H1 (cell line): ENCODE measurements around the gene PPRC1. TPM values are rescaled to one million over a fixed set of nuclear protein-coding genes. Genes with fewer than 3 reads are reported as not detected.

ENCODE experiments used
- CTCF ChIA-PET: fragments of 300-600 bp; sonication (Branson Sonifier 250); formaldehyde crosslinking; loops from one replicate; lab custom pipeline; 2021; ENCODE audit not compliant: partially characterized antibody; lab: Charles Lee
- POLR2A ChIA-PET: fragments of 300-600 bp; sonication (Branson Sonifier 250); formaldehyde crosslinking; loops from one replicate; lab custom pipeline; 2021; ENCODE audit warnings: inconsistent platforms; ENCODE audit not compliant: partially characterized antibody; lab: Charles Lee
- DNase-seq, 2 experiments: peaks; one replicate each; pipeline versions ENCODE4 v3.0.0 to v3.0.0-alpha.2; 2010 to 2022; ENCODE audit warnings: low spot score in 2 of 2, low read depth in 1 of 2, mixed read lengths in 1 of 2
- FAIRE-seq: peaks from 2 replicates; lab custom pipeline; 2011; peaks lifted over from hg19 to GRCh38; lab: Jason Lieb, UNC
- H2AFZ ChIP-seq: 2 replicates; pipeline ENCODE4 v1.8.1; 2012; ENCODE audit warnings: low read length, inconsistent platforms
- H2AK5ac ChIP-seq: 2 replicates; pipeline ENCODE4 v1.6.1; 2013; ENCODE audit warnings: low read depth, low read length
- H2BK120ac ChIP-seq: replicated peaks from 2 replicates; pipeline ENCODE3; 2013; ENCODE audit warnings: low read depth, low read length, inconsistent platforms
- H2BK12ac ChIP-seq: 2 replicates; pipeline ENCODE4 v1.6.1; 2013; ENCODE audit warnings: low read depth, low read length
- H2BK15ac ChIP-seq: 2 replicates; pipeline ENCODE4 v1.6.1; 2013; ENCODE audit warnings: low read length
- H2BK20ac ChIP-seq: 2 replicates; pipeline ENCODE4 v1.6.1; 2013; ENCODE audit warnings: low read length
- H2BK5ac ChIP-seq: 2 replicates; pipeline ENCODE4 v1.6.1; 2013; ENCODE audit warnings: low read depth, low read length
- H3K14ac ChIP-seq: 2 replicates; pipeline ENCODE4 v1.6.1; 2013; ENCODE audit warnings: inconsistent platforms; ENCODE audit not compliant: insufficient read length
- H3K18ac ChIP-seq: 2 replicates; pipeline ENCODE4 v1.6.1; 2013; ENCODE audit warnings: low read length; ENCODE audit errors: extremely low read depth
- H3K23ac ChIP-seq: 2 replicates; pipeline ENCODE4 v1.6.1; 2013; ENCODE audit warnings: inconsistent platforms; ENCODE audit not compliant: insufficient read length
- H3K23me2 ChIP-seq: 2 replicates; pipeline ENCODE4 v1.6.1; 2013; ENCODE audit warnings: low read depth, low read length
- H3K27ac ChIP-seq: 2 replicates; pipeline ENCODE4 v1.6.1; 2011; ENCODE audit warnings: low read depth, low read length, inconsistent platforms
- H3K27me3 ChIP-seq, 4 experiments: replicated peaks in 1 of 4; 1 replicate in 1 of 4; 2 replicates in 3 of 4; pipeline versions ENCODE4 v1.6.1 to v1.8.1; 2011 to 2013; ENCODE audit warnings: low read length in 3 of 4, mild to moderate bottlenecking in 3 of 4, inconsistent platforms in 2 of 4, mixed read lengths in 2 of 4, moderate library complexity in 1 of 4; ENCODE audit not compliant: control insufficient read depth in 3 of 4, insufficient read depth in 3 of 4; ENCODE audit errors: extremely low read depth in 1 of 4
- H3K36me3 ChIP-seq, 4 experiments: 2 replicates each; pipeline versions ENCODE4 v1.6.1 to v1.8.1; 2011 to 2013; ENCODE audit warnings: mild to moderate bottlenecking in 4 of 4, low read length in 3 of 4, moderate library complexity in 2 of 4, control low read depth in 1 of 4, inconsistent platforms in 1 of 4; ENCODE audit not compliant: insufficient read depth in 4 of 4, control insufficient read depth in 2 of 4
- H3K4ac ChIP-seq: replicated peaks from 2 replicates; pipeline ENCODE3; 2013; ENCODE audit warnings: low read length, low read depth, mixed read lengths, inconsistent platforms; ENCODE audit not compliant: insufficient read length
- H3K4me1 ChIP-seq, 4 experiments: replicated peaks in 1 of 4; 1 replicate in 1 of 4; 2 replicates in 3 of 4; pipeline versions ENCODE4 v1.6.1 to v1.8.1; 2011 to 2013; ENCODE audit warnings: low read length in 3 of 4, inconsistent platforms in 2 of 4, mixed read lengths in 1 of 4; ENCODE audit not compliant: insufficient read depth in 4 of 4, control insufficient read depth in 3 of 4
- H3K4me2 ChIP-seq, 2 experiments: 2 replicates each; pipeline versions ENCODE4 v1.6.1 to v1.8.1; 2011 to 2013; ENCODE audit warnings: low read depth in 2 of 2, low read length in 2 of 2, control low read depth in 1 of 2, inconsistent platforms in 1 of 2, mild to moderate bottlenecking in 1 of 2; ENCODE audit not compliant: insufficient read depth in 1 of 2
- H3K4me3 ChIP-seq, 4 experiments: fragments of 200-600, 300-600 bp in 1 of 4; sonication (generic), shearing (Covaris generic), sonication (Bioruptor Twin) in 1 of 4; 2 replicates each; pipeline versions ENCODE4 v1.5.1 to v1.8.1; 2011 to 2016; ENCODE audit warnings: low read length in 4 of 4, low read depth in 3 of 4, control low read depth in 2 of 4, inconsistent platforms in 2 of 4, mild to moderate bottlenecking in 2 of 4, mixed read lengths in 1 of 4, moderate library complexity in 1 of 4; ENCODE audit not compliant: insufficient read depth in 2 of 4; ENCODE audit errors: extremely low read depth in 1 of 4
- H3K56ac ChIP-seq: replicated peaks from 2 replicates; pipeline ENCODE3; 2013; ENCODE audit warnings: low read depth, mild to moderate bottlenecking, mixed read lengths, low read length, inconsistent platforms; ENCODE audit not compliant: insufficient read length
- H3K79me1 ChIP-seq: 2 replicates; pipeline ENCODE4 v1.6.1; 2013; ENCODE audit warnings: low read depth, low read length, control low read depth
- H3K79me2 ChIP-seq, 2 experiments: 2 replicates each; pipeline versions ENCODE4 v1.6.1 to v1.8.1; 2012 to 2013; ENCODE audit warnings: low read length in 2 of 2, mild to moderate bottlenecking in 2 of 2, inconsistent platforms in 1 of 2; ENCODE audit not compliant: insufficient read depth in 2 of 2, control insufficient read depth in 1 of 2
- H3K9ac ChIP-seq, 4 experiments: replicated peaks in 1 of 4; 1 replicate in 1 of 4; 2 replicates in 3 of 4; pipeline versions ENCODE4 v1.6.1 to v1.8.1; 2011 to 2013; ENCODE audit warnings: low read depth in 3 of 4, low read length in 3 of 4, control low read depth in 2 of 4, mild to moderate bottlenecking in 2 of 4, moderate library complexity in 2 of 4, inconsistent platforms in 1 of 4; ENCODE audit errors: extremely low read depth in 1 of 4
- H3K9me3 ChIP-seq, 2 experiments: 2 replicates each; pipeline versions ENCODE4 v1.6.1 to v1.8.1; 2012 to 2013; ENCODE audit warnings: mild to moderate bottlenecking in 2 of 2, moderate library complexity in 2 of 2, control low read depth in 1 of 2, inconsistent platforms in 1 of 2, low read depth in 1 of 2, low read length in 1 of 2, mixed read lengths in 1 of 2; ENCODE audit not compliant: insufficient read depth in 2 of 2
- H4K20me1 ChIP-seq, 2 experiments: replicated peaks in 1 of 2; 2 replicates each; pipeline versions ENCODE3 to v1.8.1; 2011 to 2013; ENCODE audit warnings: inconsistent platforms in 2 of 2, low read length in 2 of 2, mild to moderate bottlenecking in 1 of 2; ENCODE audit not compliant: insufficient read depth in 2 of 2, control insufficient read depth in 1 of 2
- H4K5ac ChIP-seq: 2 replicates; pipeline ENCODE4 v1.6.1; 2013; ENCODE audit warnings: low read length, low read depth, mixed read lengths, inconsistent platforms; ENCODE audit not compliant: insufficient read length
- H4K8ac ChIP-seq: 2 replicates; pipeline ENCODE4 v1.8.0; 2013; ENCODE audit warnings: mild to moderate bottlenecking, moderate library complexity, low read length, inconsistent platforms; ENCODE audit not compliant: insufficient read depth; ENCODE audit errors: extremely low read depth
- H4K91ac ChIP-seq: replicated peaks from 2 replicates; pipeline ENCODE3; 2013; ENCODE audit warnings: low read length, mixed read lengths, inconsistent platforms; ENCODE audit not compliant: insufficient read length
- CHD2 ChIP-seq: IDR thresholded peaks from 2 replicates; pipeline ENCODE4 v1.6.1; 2012; ENCODE audit warnings: low read length, improper control_type of control experiment
- CTBP2 ChIP-seq: IDR thresholded peaks from 2 replicates; pipeline ENCODE4 v1.7.0; 2011; ENCODE audit warnings: borderline replicate concordance, mild to moderate bottlenecking, moderate library complexity, mixed read lengths, low read length; ENCODE audit not compliant: insufficient read depth, insufficient read length
- E2F6 ChIP-seq: IDR thresholded peaks from 2 replicates; pipeline ENCODE4 v1.6.1; 2012; ENCODE audit warnings: inconsistent platforms
- EGR1 ChIP-seq: IDR thresholded peaks from 2 replicates; pipeline ENCODE4 v1.6.1; 2011; ENCODE audit warnings: low read depth, low read length, borderline replicate concordance
- GABPA ChIP-seq: IDR thresholded peaks from 2 replicates; pipeline ENCODE4 v1.6.1; 2011; ENCODE audit warnings: mild to moderate bottlenecking, low read length, moderate library complexity, borderline replicate concordance; ENCODE audit not compliant: insufficient read depth
- HDAC2 ChIP-seq, 2 experiments: fragments of 300-600 bp in 1 of 2; sonication (generic) in 1 of 2; IDR thresholded peaks; 2 replicates each; pipeline ENCODE4 v1.6.1; 2011 to 2012; ENCODE audit warnings: low read depth in 2 of 2, low read length in 2 of 2, mild to moderate bottlenecking in 2 of 2, moderate library complexity in 2 of 2, borderline replicate concordance in 1 of 2, inconsistent platforms in 1 of 2
- RAD21 ChIP-seq, 2 experiments: IDR thresholded peaks in 1 of 2; conservative IDR thresholded peaks in 1 of 2; 2 replicates each; pipeline ENCODE4 v1.6.1; 2011; ENCODE audit warnings: low read depth in 2 of 2, low read length in 2 of 2, improper control_type of control experiment in 1 of 2, inconsistent platforms in 1 of 2, mild to moderate bottlenecking in 1 of 2, moderate library complexity in 1 of 2
- SIN3A ChIP-seq, 2 experiments: IDR thresholded peaks in 1 of 2; conservative IDR thresholded peaks in 1 of 2; 2 replicates each; pipeline ENCODE4 v1.6.1; 2011 to 2012; ENCODE audit warnings: low read length in 2 of 2, improper control_type of control experiment in 1 of 2, low read depth in 1 of 2, mild to moderate bottlenecking in 1 of 2
- WGBS, 2 experiments: shearing (Covaris generic) in 1 of 2; methylation state at CpG; one replicate each; pipeline versions ENCODE4 v1.1.6 to v1.1.7; 2013 to 2015; ENCODE audit warnings: low lambda C conversion rate in 2 of 2, mixed read lengths in 2 of 2, inconsistent platforms in 1 of 2, low coverage in 1 of 2, missing lambda C conversion rate in 1 of 2; ENCODE audit not compliant: insufficient replicate concordance in 2 of 2, insufficient coverage in 1 of 2, insufficient read length in 1 of 2; ENCODE audit errors: extremely low coverage in 1 of 2, missing lambda C conversion rate in 1 of 2; 5-methylcytosine and 5-hydroxymethylcytosine counted together
- polyA plus RNA-seq, 7 experiments: library from polyadenylated mRNA; depleted of rRNA in 3 of 7; stranded (reverse) in 5 of 7; unstranded in 2 of 7; fragments of >200 nt in 5 of 7; fragments of 200-250 nt in 2 of 7; gene quantifications; 1 replicate in 5 of 7; 2 replicates in 1 of 7; 4 replicates in 1 of 7; pipeline versions ENCODE4 v1.2.1 to v1.2.3, GENCODE V29; 2011 to 2013; ENCODE audit warnings: missing spikeins in 2 of 7, mixed read lengths in 2 of 7
- total RNA-seq: library from RNA; stranded (reverse); fragmentation: NEBNext Ultra II Directional; extraction: Animal tissue kit (Norgen Biotek cat#: 25700); gene quantifications from 2 replicates; pipeline ENCODE4 v1.2.1, GENCODE V29; 2021
- TF ChIP-seq, protein P1 (sequence below): IDR thresholded peaks from 2 replicates; pipeline ENCODE4 v1.6.1; 2012; ENCODE audit warnings: low read length, inconsistent platforms

The PPRC1 gene
- total and polyA plus RNA-seq, 2 of the 8 experiments (the other 6 are each of a cell fraction or from before 2014, with no cell fraction given), result 46.5 to 88.4 TPM

DNA sequence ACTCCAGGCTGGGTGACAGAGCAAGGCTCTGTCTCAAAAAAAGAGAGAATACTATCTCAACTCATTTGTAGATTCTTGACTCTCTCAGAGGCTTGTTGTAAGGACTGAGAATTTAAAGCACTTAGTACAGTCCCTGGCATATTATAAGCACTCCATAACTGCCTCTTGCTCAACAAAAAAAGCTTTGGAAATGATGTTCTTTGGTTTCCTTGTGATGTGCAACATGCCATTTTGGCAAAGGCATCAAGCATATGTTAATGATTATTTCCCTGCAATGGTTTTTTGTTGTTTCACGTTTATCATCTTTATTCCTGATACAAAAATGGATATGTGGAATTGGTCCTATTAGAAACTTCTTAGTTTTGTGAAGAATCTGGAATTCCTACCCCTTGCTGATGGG lies 35.0 kb downstream of the PPRC1 start:
- Histone ChIP-seq H4K91ac (no peak overlapping the region), H3K27ac (no peak overlapping the region), H3K79me2 (no peaks in the 10 kb centered on the region), H4K5ac (no peak overlapping the region), H3K14ac (no peak overlapping the region), H2AFZ (no peak overlapping the region), H3K36me3 (peaks cover 0 to 8% (median 2%) of the 10 kb centered on the region in 4 experiments; a peak in 4 of 8 replicates), H3K9ac (no peak overlapping the region), H3K4ac (no peak overlapping the region), H3K79me1 (no peaks in the 10 kb centered on the region), H3K4me3 (no peak overlapping the region), H2BK15ac (no peak overlapping the region), H2BK20ac (no peak overlapping the region), H3K23ac (no peak overlapping the region), H3K4me1 (peaks cover 0 to 4% (median 0%) of the 10 kb centered on the region in 4 experiments; a peak in 2 of 7 replicates), H3K4me2 (no peak overlapping the region), H2AK5ac (no peak overlapping the region), H2BK120ac (no peak overlapping the region), H3K23me2 (no peaks in the 10 kb centered on the region), H3K56ac (no peak overlapping the region), H3K27me3 (no peaks in the 10 kb centered on the region), H2BK12ac (no peak overlapping the region), H2BK5ac (no peak overlapping the region), H4K8ac (no peak overlapping the region), H3K18ac (no peak overlapping the region), H3K9me3 (no peaks in the 10 kb centered on the region; a peak in 1 of 4 replicates), H4K20me1 (peaks cover 0 to 3% of the 10 kb centered on the region in 2 experiments)
- ChIA-PET CTCF (interaction anchor here (0.6 to 7.3 kb wide), 7 partner anchors 29 to 216 kb away, joined by 3 to 85 read pairs (median 4); partner anchors contain the start of genes ELOVL3 and PITX3), POLR2A (interaction anchor here (12.6 kb wide), 1 partner anchor 14 kb away, joined by 217 read pairs; the partner anchor contains the start of gene NOLC1)
- DNase-seq (no peak), FAIRE-seq (no peak)
- WGBS, 2 experiments, result 71% methylated on average over 1 of the region's 1 CpG; no CpG with 5 or more reads in 1 of the 2 experiments
- TF ChIP-seq CHD2, result no peak
- TF ChIP-seq CTBP2, result no peak
- TF ChIP-seq HDAC2 (IDR thresholded peaks at IDR 0.05; ENCODE audit: borderline replicate concordance in 1 of 2, low read depth in 2 of 2, low read length in 2 of 2), result no peak
- TF ChIP-seq E2F6, result no peak
- TF ChIP-seq GABPA, result no peak
- TF ChIP-seq SIN3A (conservative IDR thresholded peaks at IDR 0.05 in 1 of 2, IDR thresholded peaks at IDR 0.05 in 1 of 2; ENCODE audit: low read depth in 1 of 2, low read length in 2 of 2), result no peak
- TF ChIP-seq RAD21 (IDR thresholded peaks at IDR 0.05 in 1 of 2, conservative IDR thresholded peaks at IDR 0.05 in 1 of 2; ENCODE audit: low read depth in 2 of 2, low read length in 2 of 2), result no peak
- no peak for TF ChIP-seq EGR1
- TF ChIP-seq, protein P1, sequence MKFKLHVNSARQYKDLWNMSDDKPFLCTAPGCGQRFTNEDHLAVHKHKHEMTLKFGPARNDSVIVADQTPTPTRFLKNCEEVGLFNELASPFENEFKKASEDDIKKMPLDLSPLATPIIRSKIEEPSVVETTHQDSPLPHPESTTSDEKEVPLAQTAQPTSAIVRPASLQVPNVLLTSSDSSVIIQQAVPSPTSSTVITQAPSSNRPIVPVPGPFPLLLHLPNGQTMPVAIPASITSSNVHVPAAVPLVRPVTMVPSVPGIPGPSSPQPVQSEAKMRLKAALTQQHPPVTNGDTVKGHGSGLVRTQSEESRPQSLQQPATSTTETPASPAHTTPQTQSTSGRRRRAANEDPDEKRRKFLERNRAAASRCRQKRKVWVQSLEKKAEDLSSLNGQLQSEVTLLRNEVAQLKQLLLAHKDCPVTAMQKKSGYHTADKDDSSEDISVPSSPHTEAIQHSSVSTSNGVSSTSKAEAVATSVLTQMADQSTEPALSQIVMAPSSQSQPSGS, result no peak
